KMS-11 (cell line): ENCODE data around the gene PDLIM1.

Source experiments
- H2AFZ ChIP-seq: fragments of 200-600 bp; sonication (generic); 2 replicates; pipeline ENCODE4 v1.6.1; 2016; ENCODE audit warnings: antibody characterized with exemption, mixed run types, low read depth
- H3K27ac ChIP-seq: fragments of 200-600 bp; sonication (generic); 2 replicates; pipeline ENCODE4 v1.6.1; 2016; ENCODE audit warnings: mild to moderate bottlenecking, mixed run types
- H3K27me3 ChIP-seq: fragments of 200-600 bp; sonication (generic); 2 replicates; pipeline ENCODE4 v1.6.1; 2017; ENCODE audit warnings: mild to moderate bottlenecking, low read depth, mixed run types, moderate library complexity; ENCODE audit not compliant: insufficient read depth
- H3K36me3 ChIP-seq: fragments of 200-600 bp; sonication (generic); 2 replicates; pipeline ENCODE4 v1.6.1; 2017; ENCODE audit warnings: mild to moderate bottlenecking, mixed run types; ENCODE audit not compliant: insufficient read depth
- H3K4me1 ChIP-seq: fragments of 200-600 bp; sonication (generic); 2 replicates; pipeline ENCODE4 v1.6.1; 2016; ENCODE audit warnings: mild to moderate bottlenecking, low read depth, mixed run types; ENCODE audit not compliant: poor library complexity, severe bottlenecking
- H3K4me2 ChIP-seq: fragments of 200-600 bp; sonication (generic); 2 replicates; pipeline ENCODE4 v1.7.0; 2016; ENCODE audit warnings: mild to moderate bottlenecking, mixed run types
- H3K4me3 ChIP-seq: fragments of 200-600 bp; sonication (generic); IDR thresholded peaks from 2 replicates; pipeline ENCODE4 v1.6.1; 2017; ENCODE audit warnings: low read depth, low read length, mixed read lengths; ENCODE audit not compliant: insufficient read depth
- H3K79me2 ChIP-seq: fragments of 200-600 bp; sonication (generic); 2 replicates; pipeline ENCODE4 v1.6.1; 2016; ENCODE audit warnings: low read depth, mixed run types; ENCODE audit not compliant: insufficient read depth
- H3K9ac ChIP-seq: fragments of 200-600 bp; sonication (generic); 2 replicates; pipeline ENCODE4 v1.6.1; 2016; ENCODE audit warnings: mild to moderate bottlenecking, mixed run types
- H4K20me1 ChIP-seq: fragments of 200-600 bp; sonication (generic); 2 replicates; pipeline ENCODE4 v1.6.1; 2016; ENCODE audit warnings: mild to moderate bottlenecking, mixed run types; ENCODE audit not compliant: insufficient read depth
- TF ChIP-seq, protein P1 (sequence below): fragments of 200-600 bp; sonication (generic); conservative IDR thresholded peaks from 2 replicates; pipeline ENCODE4 v1.6.1; 2017; ENCODE audit warnings: low read depth, mild to moderate bottlenecking, antibody characterized with exemption, low read length, moderate library complexity, mixed read lengths

The PDLIM1 gene, protein sequence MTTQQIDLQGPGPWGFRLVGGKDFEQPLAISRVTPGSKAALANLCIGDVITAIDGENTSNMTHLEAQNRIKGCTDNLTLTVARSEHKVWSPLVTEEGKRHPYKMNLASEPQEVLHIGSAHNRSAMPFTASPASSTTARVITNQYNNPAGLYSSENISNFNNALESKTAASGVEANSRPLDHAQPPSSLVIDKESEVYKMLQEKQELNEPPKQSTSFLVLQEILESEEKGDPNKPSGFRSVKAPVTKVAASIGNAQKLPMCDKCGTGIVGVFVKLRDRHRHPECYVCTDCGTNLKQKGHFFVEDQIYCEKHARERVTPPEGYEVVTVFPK

DNA sequence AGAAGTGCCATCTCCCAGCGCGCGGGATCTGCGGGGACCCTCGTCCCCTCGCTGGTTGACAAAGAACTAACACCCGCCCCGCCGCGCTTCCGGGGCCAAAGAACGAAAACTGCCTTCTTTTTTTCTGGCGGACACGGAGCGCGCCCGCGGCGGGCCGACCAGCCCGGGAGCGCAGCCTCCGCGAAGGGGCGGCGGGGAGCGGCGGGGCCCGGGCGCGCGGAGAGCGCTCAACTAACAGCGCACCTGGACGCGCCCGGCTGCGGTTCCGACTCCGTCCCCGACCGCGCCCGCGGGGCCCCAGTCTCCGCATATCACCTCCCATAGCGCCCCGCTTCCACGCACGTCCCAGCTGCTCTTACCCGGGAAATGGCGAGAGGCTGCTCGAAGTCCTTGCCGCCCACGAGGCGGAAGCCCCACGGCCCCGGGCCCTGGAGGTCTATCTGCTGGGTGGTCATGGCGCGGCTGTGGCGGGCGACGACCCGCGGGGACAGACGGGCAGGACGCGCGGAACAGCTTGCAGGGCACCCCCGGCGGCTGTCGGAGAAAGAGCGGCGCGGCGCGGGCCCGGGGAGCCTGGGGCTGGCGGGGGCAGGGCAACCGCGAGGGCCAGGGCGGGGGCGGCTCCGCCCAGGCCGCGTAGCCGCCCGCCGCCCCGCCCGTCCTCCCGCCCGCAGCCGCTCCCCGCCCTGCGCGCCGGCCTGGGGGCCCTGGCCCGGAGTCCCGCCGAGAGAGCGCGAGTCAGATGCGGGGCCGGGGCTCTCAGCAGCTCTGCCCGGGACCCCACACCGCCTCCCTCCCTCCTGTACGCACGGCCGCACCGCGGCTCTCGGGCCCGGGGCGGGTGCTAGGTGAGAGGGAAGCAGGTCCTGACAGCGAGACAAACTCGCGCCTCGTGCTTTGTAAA, at the start of gene PDLIM1:
Gene PDLIM1, minus strand, starts transcription at position 543 of the 904 bp plus-strand sequence. Its CDS starts 88 bp downstream, at position 455.
- H3K27ac ChIP-seq = peak within 1 kb of the TSS; percentile 63
- no peaks in the 10 kb centered on the region for H3K36me3 ChIP-seq
- peaks cover 71% of the 10 kb centered on the region for H3K4me1 ChIP-seq
- H4K20me1 ChIP-seq = no peaks in the 10 kb centered on the region
- H3K4me3 ChIP-seq = no peak within 1 kb of the TSS
- peak within 1 kb of the TSS; percentile 99 for H3K4me2 ChIP-seq
- TF ChIP-seq, protein P1, sequence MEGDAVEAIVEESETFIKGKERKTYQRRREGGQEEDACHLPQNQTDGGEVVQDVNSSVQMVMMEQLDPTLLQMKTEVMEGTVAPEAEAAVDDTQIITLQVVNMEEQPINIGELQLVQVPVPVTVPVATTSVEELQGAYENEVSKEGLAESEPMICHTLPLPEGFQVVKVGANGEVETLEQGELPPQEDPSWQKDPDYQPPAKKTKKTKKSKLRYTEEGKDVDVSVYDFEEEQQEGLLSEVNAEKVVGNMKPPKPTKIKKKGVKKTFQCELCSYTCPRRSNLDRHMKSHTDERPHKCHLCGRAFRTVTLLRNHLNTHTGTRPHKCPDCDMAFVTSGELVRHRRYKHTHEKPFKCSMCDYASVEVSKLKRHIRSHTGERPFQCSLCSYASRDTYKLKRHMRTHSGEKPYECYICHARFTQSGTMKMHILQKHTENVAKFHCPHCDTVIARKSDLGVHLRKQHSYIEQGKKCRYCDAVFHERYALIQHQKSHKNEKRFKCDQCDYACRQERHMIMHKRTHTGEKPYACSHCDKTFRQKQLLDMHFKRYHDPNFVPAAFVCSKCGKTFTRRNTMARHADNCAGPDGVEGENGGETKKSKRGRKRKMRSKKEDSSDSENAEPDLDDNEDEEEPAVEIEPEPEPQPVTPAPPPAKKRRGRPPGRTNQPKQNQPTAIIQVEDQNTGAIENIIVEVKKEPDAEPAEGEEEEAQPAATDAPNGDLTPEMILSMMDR = no peak
- H3K79me2 ChIP-seq = peaks cover 38% of the 10 kb centered on the region
- H2AFZ ChIP-seq = peak within 1 kb of the TSS; percentile 83
- H3K27me3 ChIP-seq = no peaks in the 10 kb centered on the region
- peak within 1 kb of the TSS; percentile 91 for H3K9ac ChIP-seq

DNA sequence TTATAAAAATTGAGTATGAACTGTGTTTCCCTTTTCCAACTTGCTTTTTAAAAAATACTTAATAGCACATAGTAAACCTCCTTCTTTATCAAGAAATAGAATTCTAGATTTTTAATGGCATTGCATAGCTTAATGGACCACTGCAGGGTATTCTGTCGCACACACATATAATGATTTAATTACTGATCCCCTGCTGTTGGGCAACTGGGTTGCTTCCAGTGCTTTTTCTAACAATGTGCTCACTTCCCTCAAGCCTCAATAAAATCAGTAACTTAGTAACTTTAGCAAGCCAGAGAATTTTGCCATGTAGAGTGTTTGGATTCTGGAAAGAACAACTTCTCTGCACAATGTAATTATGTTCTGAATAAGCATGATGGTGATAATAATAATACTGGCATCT, 49.1 kb upstream of the PDLIM1 start:
- H4K20me1 ChIP-seq = no peaks in the 10 kb centered on the region
- no peaks in the 10 kb centered on the region for H3K4me1 ChIP-seq
- no peak overlapping the region for H3K4me3 ChIP-seq
- no peak overlapping the region for H3K9ac ChIP-seq
- no peak overlapping the region for H3K27ac ChIP-seq
- no peak overlapping the region for H2AFZ ChIP-seq
- no peaks in the 10 kb centered on the region for H3K36me3 ChIP-seq
- TF ChIP-seq, protein P1 = no peak
- no peak overlapping the region for H3K4me2 ChIP-seq
- H3K79me2 ChIP-seq = no peaks in the 10 kb centered on the region
- no peaks in the 10 kb centered on the region for H3K27me3 ChIP-seq

DNA sequence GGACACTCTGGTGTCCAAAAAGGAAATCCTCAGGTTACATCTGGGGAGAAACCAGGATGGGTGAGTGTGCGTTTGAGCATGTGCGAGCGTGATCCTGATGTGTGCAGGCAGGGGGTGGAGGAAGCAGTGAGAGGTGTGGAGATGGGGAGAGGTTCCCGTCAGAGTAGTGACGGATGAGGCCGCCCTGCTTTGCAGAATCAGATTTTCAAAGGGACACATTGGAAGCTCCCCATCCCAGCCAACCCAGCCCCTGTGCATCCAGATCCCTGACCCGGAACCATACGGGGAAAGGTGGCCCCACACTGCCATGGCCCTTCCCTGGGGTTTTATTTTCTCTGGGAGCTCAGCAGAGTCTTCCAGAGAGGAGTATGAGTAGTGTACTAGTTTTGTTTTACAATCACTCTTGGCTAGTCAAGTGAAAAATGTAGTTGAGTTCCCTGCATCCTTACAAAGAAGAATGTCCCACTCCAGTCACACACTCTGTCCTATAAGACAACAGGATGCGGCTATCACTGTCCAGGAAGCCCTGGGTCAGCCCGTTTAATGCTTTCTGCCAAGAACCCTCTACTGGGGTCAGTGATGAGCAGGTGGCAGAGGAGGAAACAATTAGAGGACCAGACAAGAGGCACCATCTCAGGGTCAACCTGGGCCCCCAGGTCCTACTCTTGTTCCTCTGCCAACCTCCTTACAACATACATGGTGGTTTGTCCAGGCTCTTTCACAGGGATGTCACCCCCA, 46.8 kb upstream of the PDLIM1 start:
- Histone ChIP-seq H3K27me3 (no peaks in the 10 kb centered on the region), H3K4me3 (no peak overlapping the region), H3K4me1 (no peaks in the 10 kb centered on the region), H3K79me2 (no peaks in the 10 kb centered on the region), H3K27ac (no peak overlapping the region), H4K20me1 (no peaks in the 10 kb centered on the region), H3K36me3 (no peaks in the 10 kb centered on the region), H3K4me2 (no peak overlapping the region), H3K9ac (no peak overlapping the region), H2AFZ (no peak overlapping the region)
- TF ChIP-seq, protein P1 = no peak

DNA sequence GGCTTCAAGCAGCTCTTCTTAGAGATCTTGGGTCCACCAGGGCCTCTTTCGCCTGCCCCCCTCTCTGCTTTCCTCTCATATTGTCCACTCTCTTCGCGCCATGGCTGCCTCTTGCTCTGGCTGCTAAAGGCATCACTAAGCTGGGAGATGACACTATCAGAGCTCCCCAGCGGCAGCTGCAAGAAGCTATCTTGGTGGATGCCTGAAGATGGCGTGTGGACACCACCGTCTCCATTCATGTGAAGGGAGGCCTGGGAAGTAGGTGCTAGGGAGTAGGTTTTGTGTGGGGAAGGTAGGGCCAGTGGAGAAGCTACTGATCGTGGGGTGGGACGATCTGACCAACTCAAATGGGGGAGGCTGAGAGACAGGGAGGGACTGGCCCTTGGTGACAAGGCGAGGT, 45.9 kb upstream of the PDLIM1 start:
- Histone ChIP-seq H3K9ac (no peak overlapping the region), H3K4me2 (no peak overlapping the region), H3K79me2 (no peaks in the 10 kb centered on the region), H3K4me1 (no peaks in the 10 kb centered on the region), H3K4me3 (no peak overlapping the region), H3K27me3 (no peaks in the 10 kb centered on the region), H3K36me3 (no peaks in the 10 kb centered on the region), H3K27ac (no peak overlapping the region), H2AFZ (no peak overlapping the region), H4K20me1 (no peaks in the 10 kb centered on the region)
- TF ChIP-seq, protein P1 = no peak
